VCaP (cell line): ENCODE data around the gene SLC38A3.

Experiments used
- H3K27ac ChIP-seq: fragments of 450-650 bp; 2 replicates; pipeline ENCODE4 v1.5.1; 2017
- TF ChIP-seq, protein P1 (sequence below): fragments of 450-650 bp; conservative IDR thresholded peaks from 2 replicates; pipeline ENCODE4 v1.5.1; 2017; ENCODE audit warnings: mild to moderate bottlenecking, moderate library complexity

Gene SLC38A3

DNA sequence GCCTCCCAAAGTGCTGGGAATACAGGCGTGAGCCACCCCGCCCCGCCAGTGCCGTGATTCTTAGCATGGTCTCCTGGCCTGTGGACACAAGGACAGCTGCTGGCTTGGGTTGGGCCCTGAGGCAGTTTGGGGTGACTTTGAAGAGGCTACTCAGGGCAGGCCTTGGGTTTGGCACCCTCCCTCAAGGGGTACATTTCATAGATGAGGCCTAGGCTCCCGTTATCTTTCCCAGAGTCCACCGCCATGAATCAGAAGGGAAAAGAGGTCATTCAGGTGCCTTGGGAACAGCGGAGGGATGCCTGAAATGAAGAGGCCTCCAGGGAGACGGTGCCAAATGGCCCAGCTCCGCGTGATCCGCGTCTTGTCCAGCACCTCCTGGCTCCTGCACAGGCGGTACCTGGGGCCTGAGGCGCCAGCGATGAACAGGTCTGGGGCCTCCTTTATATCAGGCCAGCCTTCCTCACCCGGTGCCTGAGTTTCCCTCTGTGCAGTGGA is 40.2 kb downstream of the SLC38A3 start:
- H3K27ac ChIP-seq, result peak overlapping the region; percentile 77
- TF ChIP-seq, protein P1, sequence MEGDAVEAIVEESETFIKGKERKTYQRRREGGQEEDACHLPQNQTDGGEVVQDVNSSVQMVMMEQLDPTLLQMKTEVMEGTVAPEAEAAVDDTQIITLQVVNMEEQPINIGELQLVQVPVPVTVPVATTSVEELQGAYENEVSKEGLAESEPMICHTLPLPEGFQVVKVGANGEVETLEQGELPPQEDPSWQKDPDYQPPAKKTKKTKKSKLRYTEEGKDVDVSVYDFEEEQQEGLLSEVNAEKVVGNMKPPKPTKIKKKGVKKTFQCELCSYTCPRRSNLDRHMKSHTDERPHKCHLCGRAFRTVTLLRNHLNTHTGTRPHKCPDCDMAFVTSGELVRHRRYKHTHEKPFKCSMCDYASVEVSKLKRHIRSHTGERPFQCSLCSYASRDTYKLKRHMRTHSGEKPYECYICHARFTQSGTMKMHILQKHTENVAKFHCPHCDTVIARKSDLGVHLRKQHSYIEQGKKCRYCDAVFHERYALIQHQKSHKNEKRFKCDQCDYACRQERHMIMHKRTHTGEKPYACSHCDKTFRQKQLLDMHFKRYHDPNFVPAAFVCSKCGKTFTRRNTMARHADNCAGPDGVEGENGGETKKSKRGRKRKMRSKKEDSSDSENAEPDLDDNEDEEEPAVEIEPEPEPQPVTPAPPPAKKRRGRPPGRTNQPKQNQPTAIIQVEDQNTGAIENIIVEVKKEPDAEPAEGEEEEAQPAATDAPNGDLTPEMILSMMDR, result no peak

DNA sequence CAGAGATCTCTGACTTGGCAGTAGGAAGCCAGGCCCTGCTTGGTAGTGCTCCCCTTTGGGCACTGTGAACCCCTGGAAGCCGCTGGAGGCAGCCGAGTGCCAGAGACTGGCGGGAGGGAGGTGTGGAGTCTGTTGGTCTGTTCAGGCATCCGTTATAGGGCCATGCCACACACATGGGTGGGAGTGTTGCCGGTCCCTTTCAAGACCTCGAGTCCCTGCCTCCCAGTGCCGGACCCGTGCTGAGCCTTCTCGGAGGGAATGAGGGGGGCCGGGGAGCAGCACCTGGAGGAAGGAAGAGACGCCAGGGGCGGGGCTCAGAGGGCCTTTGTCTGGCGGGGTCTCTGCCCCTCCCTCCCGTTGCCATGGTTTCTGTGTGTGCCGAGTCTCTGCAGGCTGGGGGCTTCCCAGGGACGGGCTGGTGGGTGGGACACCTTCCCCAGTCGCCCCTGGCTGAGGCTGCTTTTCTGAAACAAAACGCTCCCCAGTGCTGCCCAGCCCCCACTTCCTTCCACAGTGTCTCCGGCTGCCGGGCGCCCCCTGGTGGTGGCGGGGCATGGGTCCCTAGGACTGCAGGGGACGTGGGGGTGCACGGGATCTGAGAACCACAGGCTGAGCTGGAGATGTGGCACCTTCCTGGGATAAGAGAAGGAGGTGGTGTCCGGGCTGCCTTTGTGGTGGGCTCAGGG is 40.9 kb downstream of the SLC38A3 start:
- TF ChIP-seq, protein P1, result peak; percentile 99
- H3K27ac ChIP-seq, result peak overlapping the region; percentile 77

DNA sequence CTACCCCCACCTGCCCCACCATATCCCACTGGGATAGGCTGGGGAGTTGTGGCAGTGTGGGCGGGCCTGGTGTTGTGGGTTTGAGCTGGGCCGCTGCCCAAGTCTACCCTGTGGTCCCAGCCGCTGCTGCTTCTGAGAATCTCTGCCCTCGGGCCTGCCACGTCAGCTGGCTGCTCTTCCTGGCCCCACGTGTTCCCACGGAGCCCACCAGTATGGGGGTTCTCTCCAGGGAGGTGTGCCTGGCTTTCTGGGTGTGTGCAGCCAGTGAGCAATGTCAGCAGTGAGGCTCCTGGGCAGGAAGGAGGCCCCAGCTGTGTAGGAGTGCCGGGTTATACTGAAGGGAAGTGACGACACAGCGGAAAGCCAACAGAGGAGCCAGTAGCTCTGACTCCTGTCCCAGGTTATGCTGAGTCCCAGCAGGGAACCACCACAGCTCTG is 41.5 kb downstream of the SLC38A3 start:
- TF ChIP-seq, protein P1, result no peak; the same call in 1 of the 2 replicates
- H3K27ac ChIP-seq, result peak overlapping the region; percentile 77

GRCh38 chr3:50248387-50248786 is 43.3 kb downstream of the SLC38A3 start:
- TF ChIP-seq, protein P1, result no peak
- H3K27ac ChIP-seq, result no peak overlapping the region; the same call in 1 of the 2 replicates

- TF ChIP-seq, protein P1, result no peak
Observed at GRCh38 chr3:50249457-50249856, 44.4 kb downstream of the SLC38A3 start.

GRCh38 chr3:50250514-50250913 is 45.4 kb downstream of the SLC38A3 start:
- no peak overlapping the region for H3K27ac ChIP-seq
- TF ChIP-seq, protein P1, result no peak

More at GRCh38 chr3:50249457-50249856, 44.4 kb downstream of the SLC38A3 start:
- H3K27ac ChIP-seq, result no peak overlapping the region

DNA sequence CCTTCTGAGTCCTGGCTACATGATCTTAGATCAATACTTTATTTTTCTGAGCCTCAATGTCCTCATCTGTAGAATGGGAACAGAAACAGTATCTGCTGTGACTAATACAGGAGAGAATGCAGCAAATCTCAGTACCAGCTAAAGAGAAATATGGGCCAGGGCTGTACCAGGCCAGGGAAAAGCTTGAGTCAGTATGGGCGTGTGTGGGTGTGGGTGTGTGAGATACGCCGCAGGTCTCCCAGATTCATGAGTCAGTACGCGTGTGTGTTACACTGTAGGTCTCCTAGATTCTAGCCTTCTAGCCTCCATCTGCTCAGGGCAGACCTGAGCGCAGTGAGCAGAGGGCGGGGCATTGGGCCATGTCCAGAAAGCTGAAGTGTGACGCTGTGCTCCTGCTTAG is 46.1 kb downstream of the SLC38A3 start:
- TF ChIP-seq, protein P1, result no peak
- no peak overlapping the region for H3K27ac ChIP-seq
